HT1080 (cell line): Measurements from ENCODE around the gene ADPGK. TPM values are rescaled to one million over a fixed set of nuclear protein-coding genes. Genes with fewer than 3 reads are reported as not detected.
"Not testable (repeated sequence)": the region's sequence is repeated elsewhere in the genome, so short reads cannot be mapped to it uniquely, and the experiment has no call there.

Source experiments
- DNase-seq: peaks from one replicate; pipeline ENCODE4 v3.0.0-alpha.2; 2015; ENCODE audit warnings: low read depth
- polyA plus RNA-seq, 2 experiments: library from polyadenylated mRNA; depleted of rRNA; stranded (reverse); fragments of >200 nt; gene quantifications; 2 replicates each; pipeline ENCODE4 v1.2.3, GENCODE V29; 2015
- total RNA-seq: library from RNA; depleted of rRNA; stranded (reverse); fragments of >200 nt; shearing (Covaris generic); gene quantifications from 2 replicates; pipeline ENCODE4 v1.2.3, GENCODE V29; 2014; rRNA removed

Gene ADPGK
- 67.7 and 69.5 TPM in 2 replicates for total RNA-seq
- polyA plus RNA-seq (2015; cell fraction: cytosol; rRNA removed), result 65.8 and 71.4 TPM in 2 replicates
- 98.0 and 108 TPM in 2 replicates for polyA plus RNA-seq (2015; cell fraction: nucleus; rRNA removed)

DNA sequence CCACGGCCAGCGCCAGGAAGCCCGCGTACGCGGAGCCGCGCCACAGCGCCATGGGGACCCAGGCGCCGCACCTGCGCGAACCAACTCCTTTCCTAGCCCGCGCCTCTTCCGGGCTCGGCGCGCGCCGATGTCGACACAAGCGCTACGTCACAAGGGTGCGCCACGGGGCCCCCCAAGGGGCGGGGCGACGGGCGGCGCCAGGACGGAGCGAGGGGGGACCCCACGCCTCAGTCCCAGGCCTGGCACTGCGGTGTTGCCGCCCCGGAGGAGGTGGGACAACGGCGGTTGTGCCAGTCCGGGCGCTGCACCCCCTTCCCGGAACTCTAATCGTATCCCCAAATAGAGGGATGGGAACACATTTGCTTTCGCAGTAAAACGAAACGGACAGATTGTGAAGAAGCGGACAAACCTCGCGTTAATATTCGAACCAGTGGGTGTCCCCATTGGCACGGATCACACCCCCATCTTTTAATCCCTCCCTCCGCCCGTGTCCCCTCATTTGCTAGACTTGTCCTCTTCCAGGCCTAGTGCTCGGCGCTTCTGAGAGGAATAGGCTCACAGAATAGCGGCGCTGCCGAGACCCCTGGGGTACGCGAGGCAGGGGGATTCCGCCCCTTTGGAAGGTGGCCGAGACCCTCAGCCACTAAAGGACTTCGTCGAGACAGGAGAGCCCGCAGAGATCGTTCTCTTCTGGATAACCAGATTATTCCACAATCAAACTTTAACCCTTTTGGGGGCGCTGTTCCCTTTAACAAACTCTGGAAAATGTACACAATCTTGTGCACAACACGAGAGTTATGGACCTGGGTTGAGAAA, at the start of gene ADPGK:
Gene ADPGK, minus strand, starts transcription at position 119 of the 816 bp plus-strand sequence. Its CDS starts 67 bp downstream, at position 52.
- DNase-seq, result peak; percentile 85

DNA sequence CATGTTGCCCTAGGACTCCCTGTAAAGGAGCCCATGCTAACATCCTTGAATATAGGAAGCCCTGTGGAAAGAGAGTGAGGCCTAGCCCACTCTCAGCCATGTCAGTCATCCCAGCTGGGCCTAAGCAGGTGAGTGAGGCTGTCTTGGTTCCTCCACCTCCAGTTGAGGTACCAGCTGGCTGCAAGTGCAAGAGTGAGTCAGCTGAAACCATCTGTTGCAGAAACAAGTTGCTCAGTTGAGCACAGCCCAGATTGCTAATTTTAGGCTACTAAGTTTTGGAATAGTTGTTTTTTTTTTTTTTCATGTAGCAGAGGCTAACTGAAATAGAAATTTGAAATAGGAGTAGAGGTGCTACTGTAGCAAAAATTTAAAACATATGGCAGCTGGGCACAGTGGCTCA, 43.7 kb upstream of the ADPGK start:
- no peak for DNase-seq

DNA sequence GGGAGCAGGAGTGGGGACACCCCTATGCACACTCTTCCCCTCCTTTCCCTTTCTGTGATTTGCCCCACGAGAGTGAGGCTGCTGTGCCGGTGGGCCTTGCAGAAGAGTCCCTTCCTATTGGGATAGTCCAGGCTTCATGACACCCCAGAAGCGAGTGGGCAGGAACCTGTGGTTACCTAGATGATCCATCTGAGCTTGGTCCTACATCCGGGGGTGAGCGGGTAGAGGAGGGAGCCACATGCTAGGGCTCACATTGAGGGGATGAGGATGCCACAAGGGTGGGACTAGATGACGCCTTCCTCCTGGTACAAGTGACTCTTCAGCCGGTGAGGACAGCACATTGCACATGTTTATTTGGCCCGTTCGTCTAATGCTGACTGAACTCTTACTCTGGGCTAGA, 43.1 kb upstream of the ADPGK start:
- DNase-seq, result no peak

DNA sequence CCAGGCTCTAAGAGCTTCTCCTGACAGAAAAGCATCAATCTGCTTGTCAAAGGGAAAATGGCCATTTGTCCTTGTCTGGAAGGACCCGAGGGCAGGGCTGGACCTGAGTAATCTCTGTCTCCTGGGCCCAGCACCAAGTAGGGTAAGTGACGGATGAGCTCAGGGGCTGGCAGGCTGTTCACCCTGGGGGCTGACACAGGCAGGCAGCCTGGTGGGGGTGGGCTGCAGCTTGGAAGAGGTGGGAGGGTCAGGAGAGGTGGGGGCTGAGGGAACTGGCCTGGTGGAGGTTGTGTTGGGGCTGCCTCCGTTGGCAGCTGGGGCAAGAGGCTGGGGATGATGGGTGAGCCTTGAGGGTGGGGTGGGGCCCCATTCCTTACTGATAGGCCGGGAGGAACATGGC, 42.3 kb upstream of the ADPGK start:
- DNase-seq, result no peak

DNA sequence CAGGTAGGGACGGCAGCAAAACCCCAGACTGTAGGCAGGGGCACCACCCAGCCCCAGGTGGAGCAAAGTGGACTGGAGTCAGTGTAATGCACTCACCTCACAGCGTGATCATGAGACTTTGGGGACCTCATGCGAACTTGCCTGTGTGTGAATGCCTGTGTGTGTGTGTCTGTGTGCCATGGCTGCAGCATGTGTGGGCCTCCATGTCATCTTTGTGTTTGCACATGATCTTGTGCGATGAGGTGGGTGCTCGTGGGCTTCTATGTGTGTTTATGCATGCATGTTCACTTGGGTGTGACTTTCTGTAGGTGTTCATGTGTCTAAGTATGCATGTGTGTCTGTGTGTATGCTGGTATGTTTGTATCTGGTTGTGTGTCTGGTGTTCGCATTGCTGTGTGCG, 41.2 kb upstream of the ADPGK start:
- no peak for DNase-seq

DNA sequence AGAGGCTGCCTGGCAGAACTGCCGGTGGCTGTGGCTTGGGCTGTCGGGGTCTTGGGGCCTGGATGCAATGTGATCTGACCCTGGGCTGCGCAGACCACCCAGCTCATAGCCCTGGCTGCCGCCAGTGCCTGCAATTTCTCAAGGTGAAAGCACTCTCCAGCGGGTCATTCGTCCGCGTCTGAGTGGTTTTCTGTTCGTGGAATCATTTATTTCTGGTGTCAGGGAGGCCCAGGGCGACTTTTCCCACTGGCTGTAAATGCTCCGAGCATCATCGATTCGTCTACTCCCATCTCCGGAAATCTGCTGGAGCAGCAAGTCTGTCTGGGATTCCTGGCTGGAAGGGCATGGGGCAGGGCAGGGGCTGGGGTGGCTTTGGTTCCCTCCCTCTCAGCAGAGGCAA, 40.6 kb upstream of the ADPGK start:
- no peak for DNase-seq

DNA sequence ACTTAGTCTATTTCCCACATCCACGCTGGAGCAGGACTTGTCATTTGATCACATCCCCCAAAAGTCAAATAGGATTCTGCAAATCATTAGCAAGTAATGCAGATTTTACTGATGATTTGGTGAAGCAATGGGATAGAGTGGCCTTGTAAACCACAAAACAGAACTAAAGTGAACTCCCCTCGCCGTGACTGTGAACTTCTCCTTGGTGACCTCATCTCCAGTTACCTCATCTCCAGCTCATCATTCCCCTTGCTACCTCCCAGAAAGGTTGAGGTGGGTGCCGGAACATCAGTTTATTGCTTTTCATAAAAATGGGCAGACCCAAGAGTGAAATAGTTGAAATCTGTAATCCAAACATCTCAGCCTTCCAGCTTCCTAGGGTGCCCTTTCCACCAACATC, 36.7 kb upstream of the ADPGK start:
- no peak for DNase-seq

DNA sequence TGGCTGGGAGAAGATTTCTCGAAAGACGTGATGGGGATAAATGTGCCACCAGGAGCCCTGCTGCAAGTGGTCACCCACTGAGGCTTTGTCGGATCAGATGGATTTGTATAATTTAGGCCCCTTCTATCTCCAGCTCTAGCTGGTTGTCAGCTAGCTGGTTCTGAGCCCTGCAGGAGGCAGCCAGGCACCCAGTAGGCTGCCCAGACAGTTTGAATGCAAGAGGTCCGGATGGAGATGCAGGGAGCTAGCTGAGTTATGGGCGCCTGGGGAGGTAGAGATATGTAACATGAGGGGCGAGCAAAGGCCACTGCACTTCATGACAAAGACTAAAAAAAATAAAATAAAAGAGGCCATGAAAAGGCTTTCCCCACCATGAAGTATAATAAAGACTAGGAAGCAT, 35.1 kb upstream of the ADPGK start:
- DNase-seq, result no peak

DNA sequence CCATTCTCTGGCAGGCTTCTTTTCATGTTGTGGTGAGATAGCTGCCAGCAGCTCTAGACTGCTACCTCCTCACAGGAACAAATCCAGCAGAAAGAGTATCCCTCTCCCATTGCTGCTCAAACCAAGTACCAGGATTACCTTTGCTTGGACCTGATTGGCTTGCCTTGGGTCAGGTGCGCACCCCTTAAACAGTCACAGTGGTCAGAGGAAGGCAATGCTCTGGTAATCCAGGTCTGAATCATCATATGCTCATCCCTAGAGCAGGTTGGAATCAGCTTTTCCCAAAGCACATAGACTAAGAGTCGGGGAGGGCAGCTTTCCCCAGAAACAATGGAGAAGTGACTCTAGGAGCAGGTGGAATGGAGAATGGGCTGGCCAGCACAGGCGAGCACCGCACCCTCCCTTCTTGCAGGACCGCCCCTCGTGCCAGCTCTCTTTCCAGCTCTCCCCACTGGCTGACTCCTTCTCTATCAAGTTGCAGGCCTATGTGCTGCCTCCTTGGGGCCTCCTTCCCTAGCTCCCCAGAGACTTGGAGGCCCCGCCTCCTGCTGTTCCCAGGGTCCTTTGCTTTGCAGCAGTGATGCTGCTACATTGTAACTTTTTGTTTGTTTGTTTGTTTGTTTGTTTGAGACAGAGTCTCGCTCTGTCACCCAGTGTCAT, 29.9 kb upstream of the ADPGK start:
- no peak for DNase-seq

DNA sequence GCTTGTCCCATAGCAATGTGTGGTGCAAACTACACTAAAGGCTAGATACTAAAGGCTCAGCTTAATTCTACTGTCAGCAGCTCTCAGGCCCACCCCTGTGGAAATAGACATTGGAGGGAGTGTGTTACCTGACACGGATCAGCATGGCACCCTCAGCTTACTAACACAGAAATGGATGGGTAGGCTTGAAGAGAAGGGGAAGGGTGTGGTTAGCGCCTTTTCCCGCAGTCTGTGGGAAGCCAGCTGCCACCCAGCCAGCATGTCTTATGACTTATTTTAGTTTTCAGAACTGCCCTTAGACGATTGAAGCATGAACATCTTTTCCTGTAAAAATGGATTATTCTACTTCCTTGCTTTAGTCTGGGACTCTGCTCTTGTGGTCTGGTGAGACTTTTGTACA, 25.8 kb upstream of the ADPGK start:
- DNase-seq, result no peak

DNA sequence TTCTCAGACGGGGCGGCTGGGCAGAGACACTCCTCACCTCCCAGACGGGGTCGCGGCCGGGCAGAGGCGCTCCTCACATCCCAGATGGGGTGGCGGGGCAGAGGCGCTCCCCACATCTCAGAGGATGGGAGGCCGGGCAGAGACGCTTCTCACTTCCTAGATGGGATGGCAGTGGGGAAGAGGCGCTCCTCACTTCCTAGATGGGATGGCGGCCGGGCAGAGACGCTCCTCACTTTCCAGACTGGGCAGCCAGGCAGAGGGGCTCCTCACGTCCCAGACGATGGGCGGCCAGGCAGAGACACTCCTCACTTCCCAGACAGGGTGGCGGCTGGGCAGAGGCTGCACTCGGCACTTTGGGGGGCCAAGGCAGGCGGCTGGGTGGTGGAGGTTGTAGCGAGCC, 23.8 kb upstream of the ADPGK start:
- DNase-seq, result not testable (repeated sequence)

DNA sequence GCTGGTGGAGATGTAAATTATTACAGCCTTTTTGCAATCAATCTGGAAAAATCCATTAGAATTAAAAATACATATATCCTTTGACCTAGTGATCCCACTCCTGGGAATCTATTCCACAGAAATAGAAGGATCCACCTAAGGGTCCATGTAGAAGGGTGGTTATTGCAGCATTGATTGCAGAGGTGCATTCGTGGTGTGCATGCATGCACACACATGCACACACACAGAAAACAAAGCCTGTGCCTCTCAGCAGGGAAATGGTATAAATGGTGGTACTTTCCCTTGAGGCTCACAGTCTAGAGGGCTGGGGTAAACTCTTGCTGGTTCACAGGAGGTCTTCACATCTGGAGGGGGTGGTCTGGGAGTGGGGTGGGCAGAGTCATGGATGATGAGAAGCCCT, 19.4 kb upstream of the ADPGK start:
- DNase-seq, result no peak

DNA sequence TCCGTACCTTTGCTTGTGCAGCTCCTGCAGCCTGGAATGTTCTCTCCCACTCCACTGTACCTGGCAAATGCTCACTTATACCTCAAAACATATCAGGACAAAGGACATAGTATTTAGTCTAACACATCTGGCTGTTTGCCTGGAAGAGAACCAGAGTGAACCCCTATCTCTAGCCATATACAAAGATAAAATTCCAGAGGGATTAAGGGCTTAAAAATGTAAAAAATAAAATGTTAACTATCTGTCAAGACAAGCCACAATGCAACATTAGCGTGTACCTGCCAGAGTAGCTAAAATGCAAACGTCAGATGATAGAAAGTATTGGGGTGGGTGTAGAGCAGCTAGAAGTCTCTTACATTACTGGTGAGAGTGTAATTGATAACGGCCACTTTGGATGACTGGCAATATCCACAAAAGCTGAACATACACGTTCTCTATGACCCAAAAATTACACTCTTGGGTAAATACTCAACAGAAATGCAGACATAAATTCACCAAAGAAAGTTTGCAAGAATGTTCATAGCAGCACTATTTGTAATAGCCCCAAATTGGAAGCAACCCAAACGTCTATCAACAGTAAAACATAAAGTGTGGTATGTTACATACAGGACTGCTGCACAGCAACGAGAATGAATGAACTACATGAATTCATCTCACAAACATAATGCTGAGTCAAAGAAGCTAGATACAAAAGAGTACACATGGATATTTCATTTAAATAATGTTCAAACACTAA, 18.2 kb upstream of the ADPGK start:
- no peak for DNase-seq

DNA sequence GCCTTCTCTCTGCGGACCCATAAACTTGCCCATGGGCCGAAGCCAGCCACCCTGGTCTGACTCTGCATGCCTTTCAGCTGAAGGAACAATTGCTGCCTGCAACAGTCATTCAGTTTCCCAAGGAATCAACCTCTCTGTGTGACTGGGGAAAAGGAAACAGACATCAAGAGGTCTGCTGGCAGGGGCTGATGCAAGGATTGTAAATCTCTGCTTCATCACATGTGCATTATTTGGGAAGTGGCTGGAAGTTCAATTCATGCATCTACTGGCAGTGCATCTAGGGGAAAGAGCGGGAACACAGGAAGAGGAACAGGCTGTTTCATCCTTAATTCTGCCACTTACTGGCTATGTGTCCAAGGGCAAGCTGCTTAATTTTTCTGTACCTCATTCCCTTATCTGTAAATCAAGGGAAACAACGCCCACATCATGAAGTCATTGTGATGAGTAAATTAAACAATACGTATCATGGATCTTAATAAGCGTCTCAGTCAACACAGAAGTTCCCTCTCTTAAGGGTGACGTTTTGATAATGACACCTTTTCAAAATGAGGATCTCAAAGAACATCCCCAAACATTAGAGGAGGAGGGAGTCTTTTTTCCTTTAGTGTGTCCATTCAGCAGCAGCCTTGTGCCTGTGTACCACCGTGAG, 17.4 kb upstream of the ADPGK start:
- DNase-seq, result no peak

DNA sequence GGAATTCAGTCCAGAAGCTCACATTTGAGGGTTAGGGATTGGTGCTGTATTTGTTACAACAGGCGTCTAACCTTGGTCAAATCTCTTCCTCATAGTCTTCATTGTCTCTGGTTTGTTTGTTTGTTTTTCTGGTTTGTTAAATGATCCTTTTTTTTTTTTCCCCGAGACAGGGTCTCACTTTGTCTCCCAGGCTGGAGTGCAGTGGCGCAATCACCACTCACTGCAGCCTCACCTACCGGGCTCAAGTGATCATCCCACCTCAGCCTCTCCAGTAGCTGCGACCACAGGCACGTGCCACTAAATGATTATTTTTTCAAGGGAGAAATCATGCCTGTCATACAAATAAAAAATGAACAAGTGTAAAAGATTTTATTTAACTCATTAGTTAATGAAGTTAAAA, 14.3 kb upstream of the ADPGK start:
- DNase-seq, result no peak

DNA sequence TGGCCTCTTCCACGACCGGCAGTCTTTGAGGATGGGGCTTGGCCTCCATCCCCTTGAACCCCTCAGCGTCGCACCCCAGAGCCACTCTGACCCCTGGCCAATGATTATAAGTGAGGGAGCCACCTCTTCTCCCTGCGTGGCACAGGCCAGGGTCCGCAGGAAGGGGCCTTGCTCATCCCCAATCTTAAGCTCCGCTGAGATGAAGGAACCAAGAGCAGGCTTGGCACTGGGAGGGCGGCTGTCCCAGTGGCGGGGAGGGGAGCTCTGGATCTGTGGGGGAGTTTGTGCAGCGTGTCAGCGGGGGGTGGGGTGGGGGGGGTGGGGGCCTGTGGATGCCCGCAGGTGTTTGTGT, 13.8 kb upstream of the ADPGK start:
- no peak for DNase-seq

DNA sequence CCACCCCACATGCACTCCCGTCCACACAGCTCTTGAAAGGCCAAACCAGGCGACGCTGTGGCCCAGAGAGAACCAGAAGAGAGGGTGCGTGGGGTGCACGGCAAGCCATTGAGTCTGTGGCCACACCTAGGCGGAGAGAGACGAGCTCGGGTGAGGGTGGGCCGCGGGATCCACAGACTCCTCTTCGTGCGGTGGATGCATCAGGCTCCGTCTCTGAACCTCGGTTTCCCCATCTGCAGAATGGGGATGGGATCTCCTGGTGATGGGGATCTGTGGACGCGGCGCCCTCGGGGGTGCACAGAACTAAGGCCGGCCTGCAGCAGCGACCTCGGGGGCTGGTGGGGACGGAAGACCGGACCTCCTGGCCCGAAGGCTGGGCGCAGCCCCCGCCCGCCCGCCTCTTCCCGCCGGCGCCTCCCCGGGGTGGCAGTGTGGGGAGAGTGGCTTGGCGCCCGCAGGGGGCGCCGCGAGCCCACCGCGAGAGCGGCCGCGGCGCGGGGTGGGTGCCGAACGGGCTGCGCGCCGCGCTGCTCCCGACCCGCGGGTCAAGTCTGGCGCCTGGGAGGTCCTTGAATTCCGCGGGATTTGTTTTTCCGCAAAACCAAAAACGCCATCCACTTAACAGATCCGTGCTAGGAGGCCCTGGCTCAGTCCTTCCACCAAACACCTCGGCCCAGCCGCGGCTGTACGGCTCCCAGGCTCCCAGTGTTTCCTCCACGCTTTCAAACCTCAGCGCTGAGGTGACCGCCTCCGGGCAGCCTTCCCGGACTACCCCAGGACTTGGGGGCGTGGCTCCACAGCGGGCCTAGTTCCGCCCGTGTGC, 13.2 kb upstream of the ADPGK start:
- DNase-seq, result peak; percentile 46

DNA sequence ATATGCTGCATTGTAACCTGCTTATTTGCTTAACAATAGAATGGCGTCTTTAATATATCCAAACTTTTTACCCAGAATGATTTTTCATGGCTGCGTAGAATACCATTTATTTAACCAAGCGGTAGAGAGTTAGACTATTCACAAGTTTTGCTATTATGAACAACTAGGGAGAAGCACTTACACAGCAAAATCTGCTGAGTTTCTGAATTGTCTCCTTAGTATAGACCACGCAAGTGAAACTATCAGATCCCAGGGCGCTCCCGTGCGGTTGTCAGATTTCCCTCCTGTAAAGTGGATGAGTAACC, 12.6 kb upstream of the ADPGK start:
- peak; percentile 33 for DNase-seq

DNA sequence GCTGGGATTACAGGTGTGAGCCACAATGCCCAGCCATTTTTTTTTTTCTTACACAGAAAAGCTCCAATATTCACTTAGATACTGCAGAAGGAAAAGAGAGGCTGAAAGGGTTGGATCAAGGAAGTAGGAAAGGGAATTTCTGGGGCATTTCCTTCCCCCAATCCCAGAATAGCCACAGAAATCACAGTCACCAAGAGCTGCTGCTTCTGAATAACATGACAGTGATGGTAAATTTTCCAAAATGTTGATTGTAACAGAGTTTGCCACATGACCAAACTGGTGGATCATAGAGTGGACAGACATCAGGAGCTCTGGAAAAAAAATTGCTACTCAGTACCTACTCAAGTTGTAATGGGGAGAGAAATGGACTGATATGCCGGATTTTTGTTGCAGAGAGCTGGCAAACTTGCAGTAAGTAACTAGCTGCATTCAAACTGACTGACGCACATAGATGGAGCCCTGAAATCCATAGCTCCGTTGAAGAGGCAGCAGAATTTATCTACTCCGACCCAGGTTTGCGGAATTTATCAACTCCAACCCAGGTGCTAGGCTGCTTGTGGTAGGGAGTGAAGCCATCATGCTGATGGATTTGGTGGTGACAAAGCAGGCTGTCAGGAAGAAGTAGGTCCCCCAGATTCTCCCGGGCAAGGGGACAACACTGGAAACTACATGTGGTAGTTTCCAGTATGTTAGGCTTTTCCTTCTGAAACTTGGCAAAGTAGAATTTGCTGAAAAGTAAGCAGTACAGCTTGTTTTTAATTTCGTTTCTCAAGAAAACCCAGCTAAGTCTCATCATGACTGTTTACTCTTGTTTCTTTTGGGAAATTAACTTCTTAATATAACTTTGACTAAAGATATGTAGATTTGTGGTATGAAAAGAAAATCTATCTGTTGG, 10.5 kb upstream of the ADPGK start:
- DNase-seq, result no peak

DNA sequence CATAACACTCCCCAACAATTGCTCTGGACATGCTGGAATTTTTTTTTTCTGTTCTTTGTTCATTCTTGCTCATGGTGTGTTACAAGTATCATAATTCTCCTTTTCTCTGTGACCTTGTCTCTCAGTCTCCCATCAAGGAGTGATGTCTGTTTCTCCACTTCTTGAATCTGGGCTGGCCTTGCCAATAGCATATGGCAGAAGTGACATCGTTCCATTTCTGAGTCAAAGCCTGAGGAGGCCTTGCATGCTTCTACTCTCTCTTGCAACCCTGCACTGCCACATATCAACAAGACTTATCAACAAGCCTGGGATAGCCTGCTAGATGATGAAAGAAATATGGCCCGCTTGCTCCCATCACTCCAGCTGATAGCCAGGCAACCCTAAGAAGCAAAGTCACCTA, 8.9 kb upstream of the ADPGK start:
- DNase-seq, result no peak
